AG20443 (cell line): ENCODE measurements around the gene VSIG10L2.
A peak's percentile ranks its signal among the peaks of the same experiment; 100 is the strongest.

ENCODE experiments used
- DNase-seq: peaks from one replicate; pipeline ENCODE4 v3.0.0; 2012; ENCODE audit warnings: low spot score, mixed read lengths

Gene VSIG10L2

DNA sequence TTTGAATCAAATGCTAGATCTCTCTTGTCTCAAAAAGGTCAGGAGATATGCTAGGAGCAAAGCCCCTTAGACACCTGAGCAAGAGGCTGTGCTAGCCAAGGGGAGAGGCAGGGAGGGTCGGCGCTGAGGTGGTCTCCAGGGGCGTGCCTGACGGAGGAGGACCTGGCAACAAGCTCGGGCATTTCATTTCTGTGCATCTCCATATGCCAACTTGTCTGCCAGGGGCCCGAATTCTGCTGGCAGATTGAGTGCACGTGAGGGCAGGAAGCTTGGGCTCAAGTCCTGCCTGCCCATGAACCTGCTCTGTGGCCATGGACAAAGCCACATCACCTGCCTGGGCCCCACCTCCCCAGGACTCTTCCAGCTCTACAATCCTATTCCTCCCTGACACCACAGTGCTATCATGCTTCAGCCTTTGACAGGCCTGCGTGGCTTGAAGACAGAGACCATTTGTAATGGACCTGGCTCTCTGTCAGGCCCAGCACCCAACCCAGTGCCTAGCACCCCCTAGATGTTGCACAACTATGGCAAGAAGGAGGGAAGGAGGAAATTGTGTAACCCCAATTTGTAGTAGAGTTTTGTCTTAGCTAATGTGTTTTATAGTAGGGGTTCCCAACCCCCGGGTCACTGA lies 16.3 kb upstream of the VSIG10L2 start:
- DNase-seq = no peak

DNA sequence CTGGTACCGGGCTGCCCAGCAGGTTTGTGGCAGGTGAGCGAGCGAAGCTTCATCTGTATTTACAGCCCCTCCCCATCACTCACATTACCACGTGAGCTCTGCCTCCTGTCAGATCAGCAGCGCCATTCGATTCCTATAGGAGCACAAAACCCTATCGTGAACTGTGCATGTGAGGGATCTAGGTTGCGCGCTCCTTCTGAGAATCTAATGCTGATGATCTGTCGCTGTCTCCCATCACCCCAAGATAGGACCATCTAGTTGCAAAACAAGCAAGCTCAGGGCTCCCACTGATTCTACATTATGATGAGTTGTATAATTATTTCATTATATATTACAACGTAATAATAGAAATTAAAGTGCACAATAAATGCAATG lies 15.8 kb upstream of the VSIG10L2 start:
- no peak for DNase-seq

GRCh38 chr11:125931116-125931515 lies 14.7 kb upstream of the VSIG10L2 start:
- DNase-seq = no peak

GRCh38 chr11:125931668-125932067 lies 14.2 kb upstream of the VSIG10L2 start:
- DNase-seq = no peak

GRCh38 chr11:125932301-125932700 lies 13.5 kb upstream of the VSIG10L2 start:
- DNase-seq = no peak

- DNase-seq = no peak
These were observed 12.6 kb upstream of the VSIG10L2 start for GRCh38 chr11:125933030-125933813.

DNA sequence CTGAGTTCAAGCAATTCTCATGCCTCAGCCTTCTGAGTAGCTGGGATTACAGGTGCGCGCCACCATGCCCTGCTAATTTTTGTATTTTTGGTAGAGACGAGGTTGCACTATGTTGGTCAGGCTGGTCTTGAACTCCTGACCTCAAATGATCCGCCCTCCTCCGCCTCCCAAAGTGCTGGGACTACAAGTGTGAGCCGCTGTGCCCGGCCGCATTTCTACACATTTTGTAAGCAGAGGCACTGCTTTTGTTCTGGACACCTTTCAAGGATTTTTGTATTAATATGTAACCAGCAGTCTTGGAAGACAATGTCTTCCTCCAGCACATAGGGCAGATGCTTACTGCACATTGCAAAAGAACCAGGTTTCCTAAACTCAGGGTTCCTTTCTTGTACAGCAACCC lies 11.4 kb upstream of the VSIG10L2 start:
- no peak for DNase-seq

GRCh38 chr11:125935056-125935455 lies 10.8 kb upstream of the VSIG10L2 start:
- DNase-seq = no peak

DNA sequence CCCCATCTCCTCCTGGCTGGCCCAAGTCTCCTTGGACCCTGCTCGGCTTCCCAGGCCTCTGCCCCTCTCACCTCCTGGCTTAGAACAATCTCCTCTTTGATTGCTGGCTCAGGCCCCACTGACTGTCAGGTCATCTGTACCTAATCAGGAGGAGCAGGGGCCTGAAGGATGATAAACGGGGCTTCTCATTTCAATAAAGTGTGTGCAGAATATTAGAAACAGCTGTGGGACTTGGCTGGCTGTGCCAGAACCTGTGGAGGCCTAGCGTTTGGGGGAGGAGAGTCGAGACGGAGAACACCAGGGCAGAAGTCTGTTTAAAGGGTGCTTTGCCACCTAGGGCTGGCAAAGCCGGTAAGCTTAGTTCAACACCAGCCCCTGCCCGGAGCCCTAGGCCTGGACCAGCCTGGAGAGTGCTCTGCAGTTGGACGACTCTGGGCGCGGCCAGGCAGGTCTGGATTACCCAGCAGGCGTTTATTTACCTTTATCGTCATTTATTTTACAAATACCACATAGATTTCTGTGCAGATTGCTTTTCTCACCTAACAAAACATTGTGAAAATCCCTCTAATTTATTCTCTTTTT lies 10.1 kb upstream of the VSIG10L2 start:
- no peak for DNase-seq

DNA sequence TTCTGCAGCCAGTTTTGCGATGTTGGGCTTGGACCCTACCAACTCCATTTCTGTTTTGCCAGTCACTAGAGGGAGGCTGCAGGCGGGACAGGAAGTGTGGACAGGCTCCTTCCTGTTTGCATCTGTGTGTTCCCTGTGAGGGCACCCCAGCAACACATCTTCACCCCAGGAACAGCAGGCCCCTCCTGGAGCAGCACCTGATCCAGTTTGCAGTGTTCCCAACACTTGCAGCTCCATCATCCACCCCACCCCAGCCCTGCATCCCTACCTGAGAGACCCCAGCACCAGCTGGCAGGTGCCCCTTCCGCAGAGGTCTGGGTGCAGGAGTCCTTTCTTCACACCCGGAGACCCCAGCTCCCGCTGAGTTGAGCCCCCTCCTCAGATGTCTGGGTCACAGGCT lies 7.4 kb upstream of the VSIG10L2 start:
- no peak for DNase-seq

GRCh38 chr11:125939081-125939521 lies 6.7 kb upstream of the VSIG10L2 start:
- no peak for DNase-seq

DNA sequence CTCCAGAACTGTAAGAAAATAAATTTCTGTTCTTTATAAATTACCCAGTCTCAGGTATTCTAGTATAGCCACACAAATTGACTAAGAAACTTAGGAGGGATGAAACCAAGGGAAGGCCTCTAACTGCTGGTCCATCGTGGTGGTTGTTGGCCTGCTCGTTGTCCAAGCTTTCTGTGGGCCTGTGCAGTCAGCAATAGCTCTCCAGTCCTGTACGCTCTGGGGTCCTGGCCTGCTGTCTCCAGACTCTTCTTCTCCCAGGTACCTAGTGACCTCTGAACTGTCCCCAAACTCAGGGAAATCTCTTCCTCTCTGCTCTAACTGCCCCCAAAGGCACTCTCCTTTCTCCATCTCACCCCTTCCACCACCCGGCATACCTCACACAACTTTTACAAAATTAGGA lies 5.7 kb upstream of the VSIG10L2 start:
- no peak for DNase-seq

- no peak for DNase-seq
These were observed 4.6 kb upstream of the VSIG10L2 start for GRCh38 chr11:125941267-125941618.

- DNase-seq = peak; percentile 69
These were observed 3.9 kb upstream of the VSIG10L2 start for GRCh38 chr11:125941619-125942611.

GRCh38 chr11:125942771-125943428 lies 2.9 kb upstream of the VSIG10L2 start:
- DNase-seq = no peak

GRCh38 chr11:125943661-125944349 lies 2.0 kb upstream of the VSIG10L2 start:
- DNase-seq = no peak

DNA sequence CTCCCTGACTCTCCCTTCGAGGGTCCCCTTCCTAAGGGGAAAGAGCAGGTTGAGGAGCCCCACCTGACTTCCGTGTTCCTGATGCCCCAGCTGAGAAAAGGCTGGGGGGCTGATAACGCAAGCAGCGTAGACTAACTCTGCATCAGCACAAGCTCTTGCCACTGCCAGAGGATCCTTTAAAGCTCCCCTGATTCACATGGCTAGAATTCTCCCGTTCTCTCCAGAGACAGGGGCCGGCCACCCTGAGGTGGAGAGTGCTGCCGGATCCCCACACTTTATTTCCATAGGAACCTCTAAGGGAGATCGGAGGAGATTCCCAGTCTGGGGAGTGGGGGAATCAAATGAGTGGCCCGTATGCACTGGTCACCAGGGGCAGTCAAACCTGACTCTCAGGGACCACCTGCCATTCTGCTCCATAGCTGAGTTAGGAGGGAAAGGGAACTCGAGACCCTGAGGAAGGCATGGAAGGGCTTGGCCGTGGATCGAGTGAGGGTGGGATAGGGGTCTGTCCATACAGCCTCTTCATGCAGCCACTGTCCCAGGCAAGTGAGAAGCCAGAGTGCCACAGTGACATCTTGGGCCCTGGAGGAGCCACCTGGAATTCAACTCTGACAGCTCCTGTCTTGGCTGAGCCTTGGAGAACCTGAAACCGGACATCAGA lies 1.4 kb upstream of the VSIG10L2 start:
- DNase-seq = no peak

GRCh38 chr11:125945011-125945796 lies 640 bp upstream of the VSIG10L2 start:
- no peak for DNase-seq

GRCh38 chr11:125946712-125947418 lies 1.0 kb downstream of the VSIG10L2 start:
- DNase-seq = no peak
